Activated CD4-positive, alpha-beta T cell treated with anti-CD3 and anti-CD28 coated beads, Interleukin-2, amount 50 U/mL, for 24 hours (primary cell): ENCODE data around the gene FOXK2.
"Not testable (repeated sequence)": the region's sequence is repeated elsewhere in the genome, so short reads cannot be mapped to it uniquely, and the experiment has no call there.

Experiments
- DNase-seq, 2 donors: peaks; one replicate each; pipeline ENCODE4 v3.0.0-alpha.2; 2020; ENCODE audit warnings: low read depth in 1 of 2, low spot score in 1 of 2

The FOXK2 gene

GRCh38 chr17:82561429-82562035 lies 42.0 kb downstream of the FOXK2 start:
- no peak for DNase-seq

GRCh38 chr17:82562718-82563220 lies 43.2 kb downstream of the FOXK2 start:
- DNase-seq = not testable (repeated sequence)

GRCh38 chr17:82563318-82563717 lies 43.8 kb downstream of the FOXK2 start:
- no peak for DNase-seq

GRCh38 chr17:82563745-82564144 lies 44.2 kb downstream of the FOXK2 start:
- not testable (repeated sequence) for DNase-seq

DNA sequence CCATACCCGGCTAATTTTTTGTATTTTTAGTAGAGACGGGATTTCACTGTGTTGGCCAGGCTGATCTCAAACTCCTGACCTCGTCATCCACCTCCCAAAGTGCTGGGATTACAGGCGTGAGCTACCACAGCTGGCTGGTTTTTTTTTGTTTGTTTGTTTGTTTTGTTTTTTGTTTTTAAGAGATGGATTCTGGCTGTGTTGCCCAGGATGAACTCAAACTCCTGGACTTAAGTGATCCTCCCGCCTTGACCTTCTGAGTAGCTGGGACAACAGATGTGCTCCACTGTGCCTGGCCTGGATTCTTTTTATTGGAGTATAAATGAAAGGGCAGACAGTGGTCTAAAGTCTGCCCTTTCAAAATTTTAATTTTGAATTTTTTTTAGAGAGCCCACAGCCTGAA lies 44.7 kb downstream of the FOXK2 start:
- no peak for DNase-seq

DNA sequence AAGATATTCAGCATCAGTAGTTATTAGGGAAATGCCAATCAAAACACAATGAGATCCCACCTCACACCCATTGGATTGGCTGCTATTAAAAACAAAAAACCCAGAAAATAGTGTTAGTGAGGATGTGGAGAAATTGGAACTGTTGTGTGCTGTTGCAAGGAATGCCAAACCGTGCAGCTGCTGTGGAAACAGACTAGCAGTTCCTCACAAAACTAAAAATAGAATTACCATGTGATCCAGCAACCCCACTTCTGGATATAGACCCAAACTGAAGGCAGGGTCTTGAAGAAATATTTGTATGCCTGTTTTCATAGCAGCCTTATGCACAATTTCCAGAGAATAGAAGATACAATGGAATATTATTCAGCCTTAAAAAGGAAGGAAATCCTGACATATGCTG lies 46.0 kb downstream of the FOXK2 start:
- DNase-seq = no peak

DNA sequence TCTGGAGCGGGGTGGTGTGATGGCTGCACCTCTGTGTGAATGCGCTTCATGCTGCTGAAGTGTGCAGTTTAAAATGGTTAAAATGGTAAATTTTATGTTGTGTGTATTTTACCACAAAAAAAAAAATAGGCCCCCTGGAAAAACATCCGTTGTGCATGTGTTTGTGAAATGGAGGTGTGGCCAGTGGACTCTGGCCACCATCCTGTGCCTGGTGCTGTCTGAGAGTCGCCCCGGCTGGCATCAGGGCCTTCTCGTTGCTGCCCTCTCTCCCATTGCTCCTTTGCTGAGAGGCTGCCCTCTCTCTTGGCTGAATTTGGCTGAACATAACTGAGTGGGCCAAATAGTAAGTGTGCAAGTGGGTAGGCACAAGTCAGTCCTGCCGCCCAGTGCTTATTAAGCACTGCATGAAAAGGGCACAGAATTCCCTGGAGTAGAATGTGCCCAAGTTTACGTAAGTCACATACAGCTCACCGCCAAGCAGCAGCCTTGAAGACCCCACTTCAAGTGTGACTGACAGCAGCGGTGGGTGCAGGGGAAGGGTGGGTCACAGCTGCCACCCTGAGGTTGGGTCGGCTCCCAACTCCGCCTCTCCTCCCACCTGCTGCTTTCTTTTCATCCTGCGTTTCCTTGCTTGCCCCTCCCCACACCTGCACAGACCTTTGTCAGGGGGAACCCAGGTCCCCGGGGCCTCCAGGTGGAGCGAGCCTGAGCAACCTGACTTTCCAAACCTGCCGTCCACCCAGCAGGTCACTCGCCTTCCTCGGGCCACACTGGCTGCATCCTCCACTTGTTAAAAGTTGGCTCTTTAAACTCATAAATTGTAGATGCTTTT lies 46.8 kb downstream of the FOXK2 start:
- DNase-seq = no peak

GRCh38 chr17:82567286-82567685 lies 47.8 kb downstream of the FOXK2 start:
- no peak for DNase-seq

GRCh38 chr17:82568997-82569393 lies 49.5 kb downstream of the FOXK2 start:
- DNase-seq = no peak

DNA sequence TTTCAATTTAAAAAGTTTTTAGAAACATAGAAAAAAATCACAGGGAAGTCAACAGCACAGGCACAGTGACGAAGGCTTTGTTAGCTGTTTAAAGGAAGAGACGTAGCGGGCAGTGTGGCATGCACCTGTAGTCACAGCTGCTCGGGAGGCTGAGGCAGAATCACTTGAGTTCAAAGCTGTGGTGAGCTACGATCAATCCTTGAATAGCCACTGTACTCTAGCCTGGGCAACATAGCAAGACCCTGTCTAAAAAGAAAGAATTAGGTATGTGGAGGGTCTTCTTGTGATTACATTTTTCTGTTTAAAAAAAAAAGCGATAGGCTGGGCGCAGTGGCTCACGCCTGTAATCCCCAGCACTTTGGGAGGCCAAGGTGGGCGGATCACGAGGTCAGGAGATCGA lies 50.1 kb downstream of the FOXK2 start:
- DNase-seq = no peak

- no peak for DNase-seq
These were observed 50.7 kb downstream of the FOXK2 start for GRCh38 chr17:82570277-82570676.

DNA sequence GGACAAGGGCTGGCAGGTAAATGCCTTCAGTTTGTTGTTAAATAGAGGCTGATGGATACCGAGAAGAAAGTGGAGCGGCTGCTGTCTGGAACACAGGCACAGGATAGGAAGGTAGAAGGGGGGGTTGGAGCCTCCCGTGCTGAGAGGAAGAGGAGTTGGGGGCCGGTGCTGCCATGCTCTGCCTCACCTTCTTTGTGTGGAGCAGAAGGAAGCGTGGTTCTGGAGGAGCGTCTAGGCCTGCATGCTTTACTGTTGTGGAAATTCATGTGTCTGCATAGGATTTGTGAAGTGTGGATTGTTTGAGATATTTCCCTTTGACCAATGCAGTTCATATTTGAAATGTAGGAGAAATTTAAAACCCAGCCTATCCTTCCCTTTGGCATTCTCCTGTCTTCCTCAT lies 52.3 kb downstream of the FOXK2 start:
- DNase-seq = no peak

DNA sequence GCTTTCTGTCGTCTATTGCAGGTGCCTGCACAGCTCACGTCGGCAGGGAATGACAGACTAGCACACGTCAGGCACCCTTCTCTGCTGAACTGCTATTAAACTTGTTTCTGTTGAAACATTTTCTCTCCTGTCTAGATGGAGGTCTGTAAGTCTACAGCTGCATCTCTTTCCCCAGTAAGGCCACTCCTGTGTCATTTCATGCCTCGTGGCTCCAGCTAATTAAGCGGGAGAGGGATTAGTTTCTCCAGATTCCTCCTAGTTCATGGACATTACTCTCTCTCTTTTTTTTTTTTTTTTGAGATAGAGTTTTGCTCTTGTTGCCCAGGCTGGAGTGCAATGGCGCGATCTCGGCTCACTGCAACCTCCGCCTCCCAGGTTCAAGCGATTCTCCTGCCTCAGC lies 54.5 kb downstream of the FOXK2 start:
- no peak for DNase-seq

DNA sequence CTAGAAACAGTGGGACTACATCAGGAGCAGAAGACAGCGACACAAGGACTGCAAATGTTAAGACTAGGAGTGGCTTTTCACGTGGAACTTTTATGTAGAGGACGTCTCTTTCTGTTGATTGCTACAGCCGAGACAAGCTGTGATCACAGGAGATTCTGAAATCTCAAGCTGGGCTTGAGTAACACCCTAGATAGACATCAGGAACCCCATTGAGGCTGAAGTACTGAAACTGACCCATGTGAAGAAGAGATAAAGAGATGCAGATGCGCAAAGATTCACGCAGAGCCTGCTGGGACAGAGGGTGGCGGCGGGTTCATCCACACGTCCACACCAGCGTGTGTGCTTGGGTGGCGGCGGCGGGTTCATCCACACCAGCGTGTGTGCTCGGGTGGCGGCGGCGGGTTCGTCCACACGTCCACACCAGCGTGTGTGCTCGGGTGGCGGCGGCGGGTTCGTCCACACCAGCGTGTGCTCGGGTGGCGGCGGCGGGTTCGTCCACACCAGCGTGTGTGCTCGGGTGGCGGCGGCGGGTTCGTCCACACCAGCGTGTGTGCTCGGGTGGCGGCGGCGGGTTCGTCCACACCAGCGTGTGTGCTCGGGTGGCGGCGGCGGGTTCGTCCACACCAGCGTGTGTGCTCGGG lies 56.2 kb downstream of the FOXK2 start:
- not testable (repeated sequence) for DNase-seq

- no peak for DNase-seq
These were observed 57.8 kb downstream of the FOXK2 start for GRCh38 chr17:82577300-82577699.

GRCh38 chr17:82579969-82580368 lies 60.4 kb downstream of the FOXK2 start:
- DNase-seq = not testable (repeated sequence)

DNA sequence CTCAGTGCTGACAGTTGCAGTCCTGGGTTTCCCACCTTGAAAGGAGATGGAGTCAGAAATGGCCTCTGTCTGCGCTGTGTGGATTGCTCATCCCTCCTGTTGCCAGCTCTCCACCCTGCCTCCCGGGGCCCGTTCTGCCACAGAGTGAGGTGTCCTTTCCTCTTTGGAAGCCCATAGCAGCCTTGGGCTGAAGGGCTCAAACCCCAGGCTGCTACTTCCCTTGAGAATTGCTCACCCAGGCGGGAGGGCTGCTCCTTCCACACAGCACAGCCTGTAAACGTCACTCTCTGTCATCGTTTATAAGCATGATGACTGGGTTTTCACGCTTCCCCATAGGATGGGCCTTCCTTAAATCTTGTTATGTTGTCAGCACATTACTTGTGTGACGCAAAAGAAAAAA lies 62.7 kb downstream of the FOXK2 start:
- DNase-seq = no peak

- DNase-seq = no peak
These were observed 63.2 kb downstream of the FOXK2 start for GRCh38 chr17:82582709-82583108.

- no peak for DNase-seq
These were observed 64.2 kb downstream of the FOXK2 start for GRCh38 chr17:82583720-82584234.

DNA sequence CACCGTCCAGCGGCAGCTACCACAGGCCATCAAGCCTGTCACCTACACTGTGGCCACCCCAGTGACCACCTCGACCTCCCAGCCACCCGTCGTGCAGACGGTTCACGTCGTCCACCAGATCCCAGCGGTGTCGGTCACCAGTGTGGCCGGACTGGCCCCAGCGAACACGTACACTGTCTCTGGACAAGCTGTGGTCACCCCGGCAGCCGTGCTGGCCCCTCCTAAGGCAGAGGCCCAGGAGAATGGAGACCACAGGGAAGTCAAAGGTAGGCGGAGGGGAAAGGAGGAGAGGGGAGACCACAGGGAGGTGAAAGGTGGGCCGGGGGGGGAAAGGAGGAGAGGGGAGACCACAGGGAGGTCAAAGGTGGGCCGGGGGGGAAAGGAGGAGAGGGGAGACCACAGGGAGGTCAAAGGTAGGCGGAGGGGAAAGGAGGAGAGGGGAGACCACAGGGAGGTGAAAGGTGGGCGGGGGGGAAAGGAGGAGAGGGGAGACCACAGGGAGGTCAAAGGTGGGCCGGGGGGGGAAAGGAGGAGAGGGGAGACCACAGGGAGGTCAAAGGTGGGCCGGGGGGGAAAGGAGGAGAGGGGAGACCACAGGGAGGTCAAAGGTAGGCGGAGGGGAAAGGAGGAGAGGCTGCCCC lies 66.5 kb downstream of the FOXK2 start:
- DNase-seq = not testable (repeated sequence)

DNA sequence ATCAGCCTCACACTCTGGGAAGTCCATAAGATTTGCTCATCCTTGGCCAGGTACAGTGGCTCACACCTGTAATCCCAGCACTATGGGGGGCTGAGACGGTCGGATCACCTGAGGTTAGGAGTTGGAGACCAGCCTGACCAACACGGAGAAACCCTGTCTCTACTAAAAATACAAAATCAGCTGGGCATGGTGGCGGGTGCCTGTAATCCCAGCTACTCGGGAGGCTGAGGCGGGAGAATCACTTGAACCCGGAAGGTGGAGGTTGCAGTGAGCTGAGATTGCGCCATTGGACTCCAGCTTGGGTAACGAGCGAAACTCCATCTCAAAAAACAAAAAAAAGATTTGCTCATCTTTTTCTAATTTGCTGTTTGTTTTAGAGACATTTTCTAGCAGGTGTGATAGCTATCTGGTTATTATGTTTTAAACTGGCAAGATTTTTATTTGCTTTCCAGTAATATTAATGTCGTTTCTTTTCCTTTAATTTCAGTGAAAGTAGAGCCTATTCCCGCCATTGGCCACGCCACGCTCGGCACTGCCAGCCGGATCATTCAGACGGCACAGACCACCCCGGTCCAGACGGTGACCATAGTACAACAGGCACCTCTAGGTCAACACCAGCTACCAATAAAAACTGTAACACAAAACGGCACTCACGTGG lies 67.2 kb downstream of the FOXK2 start:
- no peak for DNase-seq
